HG02981 (cell line): Measurements from ENCODE around the gene ACBD4.

ENCODE experiments used
- ATAC-seq: cut with Tn5 transposase; IDR thresholded peaks from one replicate; pipeline ENCODE4 v1.9.1; 2021; ENCODE audit warnings: mild to moderate bottlenecking, moderate library complexity; ENCODE audit not compliant: unreplicated experiment

ACBD4 gene

GRCh38 chr17:45132572-45133463, 2.7 kb upstream of the ACBD4 start:
- ATAC-seq, result no peak

GRCh38 chr17:45135978-45136791, 698 bp downstream of the ACBD4 start:
- no peak for ATAC-seq

GRCh38 chr17:45136846-45137560, 1.5 kb downstream of the ACBD4 start:
- no peak for ATAC-seq

- ATAC-seq, result no peak
Measured at GRCh38 chr17:45137561-45138305, 2.2 kb downstream of the ACBD4 start.

GRCh38 chr17:45138911-45139532, 3.5 kb downstream of the ACBD4 start:
- no peak for ATAC-seq

- no peak for ATAC-seq
Measured at GRCh38 chr17:45139533-45139920, 4.0 kb downstream of the ACBD4 start.

GRCh38 chr17:45143094-45143670, 7.7 kb downstream of the ACBD4 start:
- no peak for ATAC-seq

- ATAC-seq, result no peak
Measured at GRCh38 chr17:45143767-45144198, 8.3 kb downstream of the ACBD4 start.

- ATAC-seq, result no peak
Measured at GRCh38 chr17:45144199-45145034, 8.9 kb downstream of the ACBD4 start.

GRCh38 chr17:45145035-45145389, 9.5 kb downstream of the ACBD4 start:
- no peak for ATAC-seq

GRCh38 chr17:45146166-45146565, 10.7 kb downstream of the ACBD4 start:
- ATAC-seq, result no peak

GRCh38 chr17:45146592-45146889, 11.1 kb downstream of the ACBD4 start:
- no peak for ATAC-seq

GRCh38 chr17:45146890-45147580, 11.5 kb downstream of the ACBD4 start:
- no peak for ATAC-seq

- ATAC-seq, result no peak
Measured at GRCh38 chr17:45147581-45148182, 12.2 kb downstream of the ACBD4 start.

GRCh38 chr17:45148183-45149036, 12.9 kb downstream of the ACBD4 start, which contains the start of gene HEXIM1:
Gene HEXIM1, plus strand, starts transcription at chr17:45148475. Its CDS starts 716 bp downstream, at chr17:45149191.
- ATAC-seq, result peak; percentile 60

- ATAC-seq, result no peak
Measured at GRCh38 chr17:45149037-45149668, 13.7 kb downstream of the ACBD4 start.
